Tibial artery (tissue), 4 donors: ENCODE results near the gene EVI5L.

Experiments used
- DNase-seq, 2 donors: peaks; one replicate each; pipeline ENCODE4 v3.0.0-alpha.2; 2019
- H3K27ac ChIP-seq, 2 donors: fragments of 200-600 bp; sonication (generic) in 1 of 2; 1 replicate in 1 of 2; 2 replicates in 1 of 2; pipeline ENCODE4 v1.5.1; 2018 to 2019; ENCODE audit warnings: mild to moderate bottlenecking in 1 of 2
- H3K27me3 ChIP-seq, 2 donors: fragments of 200-600 bp; sonication (generic) in 1 of 2; one replicate each; pipeline versions ENCODE4 v1.5.1 to v1.6.0; 2016 to 2019
- H3K36me3 ChIP-seq, 3 donors: fragments of 200-600 bp; sonication (generic) in 2 of 3; one replicate each; pipeline ENCODE4 v1.5.1; 2016 to 2019; ENCODE audit warnings: mild to moderate bottlenecking in 2 of 3
- H3K4me1 ChIP-seq, 4 donors: fragments of 200-600 bp; sonication (generic) in 2 of 4; 1 replicate in 3 of 4; 2 replicates in 1 of 4; pipeline ENCODE4 v1.5.1; 2016 to 2019
- H3K4me3 ChIP-seq, 2 donors: fragments of 200-600 bp; sonication (generic) in 1 of 2; 1 replicate in 1 of 2; 2 replicates in 1 of 2; pipeline ENCODE4 v1.5.1; 2018 to 2019; ENCODE audit warnings: mild to moderate bottlenecking in 2 of 2
- H3K9me3 ChIP-seq, 3 donors: fragments of 200-600 bp; sonication (generic) in 1 of 3; one replicate each; pipeline ENCODE4 v1.5.1; 2016 to 2019
- intact Hi-C: fragments of 100-400 bp; cut with DNase I; formaldehyde crosslinking; loops from one replicate; pipeline ENCODE4 v1.15.0; 2023; ENCODE audit warnings: low total_unique reads
- TF ChIP-seq, protein P1 (sequence below), 2 experiments: fragments of 200-600 bp in 1 of 2; fragments of 450-650 bp in 1 of 2; IDR thresholded peaks; one replicate each; pipeline ENCODE4 v1.5.1; 2017 to 2019; ENCODE audit warnings: antibody characterized with exemption in 2 of 2, mild to moderate bottlenecking in 1 of 2, moderate library complexity in 1 of 2

The EVI5L gene

DNA sequence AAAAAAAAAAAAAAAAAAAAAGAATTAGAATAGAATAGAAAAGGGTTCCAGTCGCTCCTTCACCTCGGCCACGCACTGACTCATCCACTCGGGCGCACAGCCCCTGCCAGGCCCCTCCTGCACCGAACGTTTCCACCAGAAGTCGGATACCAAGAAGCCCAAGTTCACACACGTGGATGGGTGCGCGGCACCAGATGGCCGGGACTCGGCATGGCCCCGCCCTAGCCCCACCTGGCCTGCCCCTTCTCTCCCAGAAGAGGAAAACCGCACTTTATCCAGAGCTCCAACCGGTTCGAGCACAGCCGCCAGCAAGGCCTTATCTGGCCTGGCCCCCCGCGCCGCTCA is 38.3 kb downstream of the EVI5L start:
- no peak overlapping the region for H3K27ac ChIP-seq
- DNase-seq, result no peak
- peaks cover 0 to 48% (median 33%) of the 10 kb centered on the region in 4 donors for H3K4me1 ChIP-seq
- H3K4me3 ChIP-seq, result no peak overlapping the region
- H3K36me3 ChIP-seq, result peaks cover 0 to 10% (median 8%) of the 10 kb centered on the region in 3 donors
- intact Hi-C loops, result no loop called here
- peaks cover 0 to 47% of the 10 kb centered on the region in 2 donors for H3K27me3 ChIP-seq
- TF ChIP-seq, protein P1, sequence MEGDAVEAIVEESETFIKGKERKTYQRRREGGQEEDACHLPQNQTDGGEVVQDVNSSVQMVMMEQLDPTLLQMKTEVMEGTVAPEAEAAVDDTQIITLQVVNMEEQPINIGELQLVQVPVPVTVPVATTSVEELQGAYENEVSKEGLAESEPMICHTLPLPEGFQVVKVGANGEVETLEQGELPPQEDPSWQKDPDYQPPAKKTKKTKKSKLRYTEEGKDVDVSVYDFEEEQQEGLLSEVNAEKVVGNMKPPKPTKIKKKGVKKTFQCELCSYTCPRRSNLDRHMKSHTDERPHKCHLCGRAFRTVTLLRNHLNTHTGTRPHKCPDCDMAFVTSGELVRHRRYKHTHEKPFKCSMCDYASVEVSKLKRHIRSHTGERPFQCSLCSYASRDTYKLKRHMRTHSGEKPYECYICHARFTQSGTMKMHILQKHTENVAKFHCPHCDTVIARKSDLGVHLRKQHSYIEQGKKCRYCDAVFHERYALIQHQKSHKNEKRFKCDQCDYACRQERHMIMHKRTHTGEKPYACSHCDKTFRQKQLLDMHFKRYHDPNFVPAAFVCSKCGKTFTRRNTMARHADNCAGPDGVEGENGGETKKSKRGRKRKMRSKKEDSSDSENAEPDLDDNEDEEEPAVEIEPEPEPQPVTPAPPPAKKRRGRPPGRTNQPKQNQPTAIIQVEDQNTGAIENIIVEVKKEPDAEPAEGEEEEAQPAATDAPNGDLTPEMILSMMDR (IDR thresholded peaks at IDR 0.05), result no peak
- H3K9me3 ChIP-seq, result no peaks in the 10 kb centered on the region

DNA sequence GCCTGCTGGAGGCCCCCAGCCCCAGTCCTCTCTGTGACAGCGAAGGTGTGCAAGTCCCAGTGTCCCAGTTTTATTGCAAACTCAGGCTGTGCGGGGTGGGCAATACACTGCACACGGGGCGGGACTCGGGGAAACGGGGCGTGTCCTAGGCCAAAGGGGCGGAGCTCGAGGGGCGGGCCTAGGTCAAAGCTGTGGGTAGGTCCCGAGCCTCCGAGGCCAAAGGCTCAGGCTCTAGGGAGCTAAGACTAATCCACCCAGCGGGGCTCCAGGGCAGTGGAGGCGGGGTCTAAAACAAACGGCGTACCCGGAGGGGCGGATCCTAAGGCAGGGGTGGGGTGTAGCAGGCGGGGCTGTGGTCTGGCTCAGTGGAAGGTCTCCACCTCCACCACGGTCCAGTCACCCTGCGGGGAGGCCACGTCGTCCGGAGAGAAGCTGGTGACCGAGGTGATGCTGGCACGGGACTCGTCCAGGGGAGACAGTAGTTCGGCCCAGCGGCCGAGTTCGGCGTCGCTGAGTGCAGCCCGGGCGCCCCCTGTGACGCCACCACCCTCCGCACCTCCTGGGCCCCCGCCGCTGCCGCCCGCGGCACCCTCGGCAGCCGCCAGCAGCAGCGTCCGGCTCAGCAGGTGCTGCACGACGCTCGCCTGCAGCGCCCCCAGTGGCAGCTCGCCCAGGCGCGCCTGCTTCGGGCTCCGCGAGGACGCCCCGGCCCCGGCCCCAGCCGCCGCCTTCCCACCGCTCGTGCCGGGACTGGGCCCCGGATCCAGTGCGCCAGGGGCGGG is 38.8 kb downstream of the EVI5L start:
- Histone ChIP-seq H3K9me3 (no peaks in the 10 kb centered on the region), H3K4me1 (peaks cover 0 to 54% (median 38%) of the 10 kb centered on the region in 4 donors), H3K27ac (peak overlapping the region; percentile 29 to 35), H3K27me3 (peaks cover 0 to 51% of the 10 kb centered on the region in 2 donors), H3K4me3 (peak overlapping the region; percentile 38 to 54), H3K36me3 (peaks cover 0 to 5% (median 2%) of the 10 kb centered on the region in 3 donors)
- peak; percentile 33 to 79 for DNase-seq
- TF ChIP-seq, protein P1 (IDR thresholded peaks at IDR 0.05), result peak; percentile 75 to 81
- intact Hi-C loops, result no loop called here

DNA sequence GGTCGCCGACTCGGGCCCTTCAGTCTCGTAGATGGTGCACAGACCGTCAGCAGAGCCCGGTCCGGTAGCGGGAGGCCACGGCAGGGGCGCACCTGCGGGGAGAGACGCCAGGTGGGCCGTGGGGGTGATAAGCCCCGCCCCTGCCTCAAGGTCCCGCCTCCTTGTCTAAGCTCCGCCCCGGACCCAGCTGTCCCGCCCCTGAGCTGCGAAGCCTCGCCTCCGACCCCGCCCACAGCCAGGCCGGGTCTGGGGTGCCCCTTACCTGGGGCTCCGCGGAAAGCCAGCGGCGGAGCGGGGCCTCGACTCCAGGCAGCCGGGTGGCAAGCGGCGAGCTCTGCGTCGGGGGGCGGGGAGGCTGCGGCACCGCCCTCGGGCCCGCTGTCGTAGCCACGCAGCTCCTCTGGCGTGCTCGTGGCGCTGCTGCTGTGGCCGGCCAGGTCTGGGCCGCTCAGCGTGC is 39.5 kb downstream of the EVI5L start:
- DNase-seq, result no peak
- H3K4me1 ChIP-seq, result peaks cover 0 to 60% (median 43%) of the 10 kb centered on the region in 4 donors
- TF ChIP-seq, protein P1 (IDR thresholded peaks at IDR 0.05), result no peak
- H3K27me3 ChIP-seq, result peaks cover 0 to 51% of the 10 kb centered on the region in 2 donors
- H3K27ac ChIP-seq, result peak overlapping the region; percentile 29 to 35
- intact Hi-C loops, result no loop called here
- H3K36me3 ChIP-seq, result no peaks in the 10 kb centered on the region
- H3K4me3 ChIP-seq, result peak overlapping the region; percentile 38 to 54
- no peaks in the 10 kb centered on the region for H3K9me3 ChIP-seq

DNA sequence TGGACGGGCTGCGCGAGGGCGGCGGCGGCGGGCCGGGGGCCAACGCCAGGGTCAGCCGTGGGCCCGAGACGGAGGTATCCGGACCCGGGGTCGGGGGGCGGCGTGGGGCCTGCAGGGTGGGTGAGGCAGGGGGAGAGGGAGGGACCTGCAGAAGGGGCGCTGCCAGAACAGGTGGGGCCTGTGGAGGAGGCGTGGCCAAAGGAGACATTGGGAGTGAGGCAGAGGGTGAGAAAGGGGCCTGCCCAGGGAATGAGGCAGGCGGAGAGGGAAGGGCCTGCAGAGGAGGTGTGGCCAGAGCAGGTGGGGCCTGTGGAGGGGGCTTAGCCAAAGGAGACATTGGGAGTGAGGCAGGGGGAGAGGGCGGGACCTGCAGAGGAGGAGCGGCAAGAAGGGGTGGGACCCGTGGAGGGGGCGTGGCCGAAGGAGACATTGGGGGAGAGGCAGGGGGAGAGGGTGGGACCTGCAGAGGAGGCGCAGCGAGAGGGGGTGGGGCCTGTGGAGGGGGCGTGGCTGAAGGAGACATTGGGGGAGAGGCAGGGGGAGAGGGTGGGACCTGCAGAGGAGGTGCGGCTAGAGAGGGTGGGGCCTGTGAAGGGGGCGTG is 40.0 kb downstream of the EVI5L start:
- no peaks in the 10 kb centered on the region for H3K36me3 ChIP-seq
- H3K27me3 ChIP-seq, result peaks cover 0 to 51% of the 10 kb centered on the region in 2 donors
- peak overlapping the region; percentile 29 to 35 for H3K27ac ChIP-seq
- TF ChIP-seq, protein P1 (IDR thresholded peaks at IDR 0.05), result no peak
- no peak for DNase-seq
- intact Hi-C loops, result no loop called here
- H3K9me3 ChIP-seq, result no peaks in the 10 kb centered on the region
- H3K4me1 ChIP-seq, result peaks cover 0 to 63% (median 44%) of the 10 kb centered on the region in 4 donors
- H3K4me3 ChIP-seq, result peak overlapping the region; percentile 38 to 54

DNA sequence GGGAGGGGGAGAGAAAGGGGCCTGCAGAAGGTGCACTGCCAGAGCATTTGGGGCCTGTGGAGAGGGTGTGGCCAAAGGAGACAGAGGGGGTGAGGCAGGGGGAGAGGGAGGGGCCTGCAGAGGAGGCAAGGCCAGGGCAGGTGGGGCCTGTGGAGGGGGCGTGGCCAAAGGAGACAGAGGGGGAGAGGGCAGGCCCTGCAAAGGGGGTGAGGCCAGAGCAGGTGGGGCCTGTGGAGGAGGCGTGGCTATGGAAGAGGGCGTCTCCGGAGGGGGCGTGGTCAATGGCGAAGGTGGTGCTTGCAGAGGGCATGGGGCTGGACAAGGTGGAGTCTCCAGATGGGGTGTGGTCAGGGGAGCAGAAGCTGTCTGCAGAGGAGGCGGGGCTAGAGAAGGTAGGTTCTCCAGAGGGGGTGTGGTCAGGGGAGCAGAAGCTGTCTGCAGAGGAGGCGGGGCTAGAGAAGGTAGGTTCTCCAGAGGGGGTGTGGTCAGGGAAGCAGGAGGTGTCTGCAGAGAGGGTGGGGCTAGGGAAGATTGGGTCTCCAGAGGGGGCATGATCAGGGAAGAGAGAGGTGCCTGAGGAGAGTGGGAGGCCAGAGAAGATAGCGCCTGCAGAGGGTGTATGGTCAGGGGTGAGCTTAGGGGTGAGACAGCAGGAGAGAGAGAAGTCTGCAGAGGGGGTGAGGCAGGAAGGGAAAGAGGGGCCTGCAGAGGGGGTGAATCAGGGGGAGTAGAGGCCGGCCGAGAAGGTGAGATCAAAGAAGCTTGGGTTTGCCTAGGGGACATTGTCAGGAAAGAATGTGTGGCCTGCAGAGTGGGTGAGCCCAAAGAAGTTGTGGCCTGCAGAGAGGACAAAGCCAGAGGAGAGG is 40.8 kb downstream of the EVI5L start:
- peaks cover 0 to 63% (median 44%) of the 10 kb centered on the region in 4 donors for H3K4me1 ChIP-seq
- no peaks in the 10 kb centered on the region for H3K36me3 ChIP-seq
- no peak overlapping the region for H3K27ac ChIP-seq
- no peak overlapping the region for H3K4me3 ChIP-seq
- H3K9me3 ChIP-seq, result no peaks in the 10 kb centered on the region
- TF ChIP-seq, protein P1 (IDR thresholded peaks at IDR 0.05), result no peak
- intact Hi-C loops, result no loop called here
- H3K27me3 ChIP-seq, result peaks cover 0 to 52% of the 10 kb centered on the region in 2 donors
- DNase-seq, result no peak
